ENCODE measurements around the gene KDM4B.

KDM4B gene

DNA sequence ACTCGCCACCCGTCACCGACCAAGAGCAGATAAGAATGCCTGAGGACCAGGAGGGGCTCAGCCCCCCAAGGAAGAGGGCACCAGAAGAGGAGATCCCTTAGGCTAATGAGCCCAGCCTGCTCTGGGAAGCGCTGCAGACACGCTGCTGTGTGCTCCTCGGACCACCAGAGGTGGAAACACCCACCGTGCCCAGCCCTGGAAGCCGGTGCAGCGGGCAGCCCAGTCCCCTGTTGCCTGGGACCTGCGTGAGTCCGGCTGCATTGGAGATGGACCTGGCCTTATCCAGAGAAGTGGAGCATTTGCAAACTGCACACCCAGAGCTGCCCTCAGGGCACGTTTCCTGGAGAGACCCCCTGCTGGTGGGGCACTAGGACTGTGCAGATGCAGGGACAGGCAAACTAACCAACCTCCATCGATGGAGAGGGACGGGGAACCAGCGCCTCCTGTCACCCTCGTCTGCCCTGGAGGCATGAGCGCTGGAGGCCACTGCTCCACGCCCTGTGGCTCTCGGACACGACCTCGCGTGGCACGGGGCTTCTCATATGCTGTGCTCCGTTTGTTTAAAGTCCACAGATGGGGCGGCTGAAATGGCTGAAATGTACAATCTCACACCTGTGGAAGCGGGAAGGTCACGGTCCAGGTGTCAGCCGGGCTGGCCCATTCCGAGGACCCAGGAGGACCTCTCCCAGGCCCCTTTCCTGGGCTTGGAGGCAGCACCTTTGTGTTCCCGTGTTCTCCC lies 153.9 kb downstream of the KDM4B start:
- no peak for DNase-seq (ENCODE audit: low read depth in 3 of 3)

DNA sequence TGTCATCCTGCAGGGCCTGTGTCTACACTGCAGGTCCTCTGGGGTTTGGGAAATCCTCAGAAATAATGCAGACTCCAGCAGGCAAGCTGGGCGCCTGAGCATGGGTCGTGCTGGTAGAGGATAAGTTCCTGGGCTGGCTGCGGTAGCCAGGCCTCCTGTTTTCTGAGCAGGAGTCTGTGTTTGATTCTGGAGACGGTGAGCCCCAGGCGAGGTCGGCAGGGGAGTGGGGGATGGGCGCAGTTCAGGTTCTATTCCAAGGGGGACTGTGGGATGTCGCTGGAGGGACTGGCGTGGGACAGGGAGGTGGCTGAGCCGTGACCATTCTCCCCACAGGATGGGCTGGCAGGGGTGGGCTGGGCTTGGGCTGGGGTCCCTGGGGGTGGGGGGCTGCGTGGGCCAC lies 154.7 kb downstream of the KDM4B start:
- DNase-seq (ENCODE audit: low read depth in 3 of 3), result no peak

DNA sequence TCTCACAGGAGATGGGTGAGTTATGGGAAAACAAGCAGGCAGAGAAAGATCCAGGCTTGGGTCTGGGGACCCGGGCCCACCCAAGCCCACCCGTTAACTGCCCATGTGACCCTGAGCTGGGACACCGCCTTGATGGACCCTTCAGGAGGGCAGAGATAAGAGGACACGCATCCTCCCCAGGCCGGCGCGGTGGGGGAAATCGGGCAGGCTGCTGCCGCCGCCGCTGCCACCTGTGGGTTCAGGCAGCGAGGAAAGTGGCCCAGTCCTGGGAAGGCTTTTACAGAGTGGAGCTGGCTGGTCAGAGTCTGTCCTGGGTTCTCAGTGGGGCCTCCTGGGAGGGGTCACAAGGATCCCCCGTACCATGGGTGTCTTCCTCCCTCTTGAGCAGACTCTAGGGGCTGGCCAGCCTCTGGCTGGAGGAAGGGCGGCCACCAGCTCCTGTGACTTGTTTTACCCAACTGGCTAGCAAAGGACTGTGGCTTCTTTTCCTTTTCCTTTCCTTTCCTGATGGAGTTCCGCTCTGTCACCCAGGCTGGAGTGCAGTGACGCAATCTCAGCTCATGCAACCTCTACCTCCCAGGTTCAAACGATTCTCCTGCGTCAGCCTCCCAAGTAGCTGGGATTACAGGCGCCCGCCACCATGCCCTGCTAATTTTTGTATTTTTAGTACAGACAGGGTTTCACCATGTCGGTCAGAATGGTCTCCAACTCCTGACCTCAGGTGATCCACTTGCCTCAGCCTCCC lies 155.4 kb downstream of the KDM4B start:
- DNase-seq (ENCODE audit: low read depth in 3 of 3), result no peak

DNA sequence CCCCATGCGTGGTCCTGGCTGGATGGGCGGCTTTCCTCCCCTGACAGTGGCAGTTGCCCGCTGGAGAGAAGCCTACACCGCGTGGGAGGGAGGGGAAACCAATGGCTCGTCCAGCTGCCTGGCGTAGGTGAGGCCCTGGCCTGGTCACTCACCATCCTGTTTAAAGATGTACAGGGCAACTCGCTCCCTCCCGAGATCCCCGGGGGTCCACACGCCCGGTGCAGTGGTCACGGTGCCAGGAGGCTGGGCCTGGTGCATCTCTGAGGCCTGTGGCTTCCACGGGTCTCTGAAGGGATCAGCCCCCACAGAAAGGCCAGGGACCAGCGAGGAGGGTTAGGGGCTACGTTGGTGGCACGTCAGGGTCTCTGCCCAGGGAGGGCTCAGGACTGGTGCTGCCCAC lies 156.5 kb downstream of the KDM4B start:
- DNase-seq (ENCODE audit: low read depth in 3 of 3), result no peak

DNA sequence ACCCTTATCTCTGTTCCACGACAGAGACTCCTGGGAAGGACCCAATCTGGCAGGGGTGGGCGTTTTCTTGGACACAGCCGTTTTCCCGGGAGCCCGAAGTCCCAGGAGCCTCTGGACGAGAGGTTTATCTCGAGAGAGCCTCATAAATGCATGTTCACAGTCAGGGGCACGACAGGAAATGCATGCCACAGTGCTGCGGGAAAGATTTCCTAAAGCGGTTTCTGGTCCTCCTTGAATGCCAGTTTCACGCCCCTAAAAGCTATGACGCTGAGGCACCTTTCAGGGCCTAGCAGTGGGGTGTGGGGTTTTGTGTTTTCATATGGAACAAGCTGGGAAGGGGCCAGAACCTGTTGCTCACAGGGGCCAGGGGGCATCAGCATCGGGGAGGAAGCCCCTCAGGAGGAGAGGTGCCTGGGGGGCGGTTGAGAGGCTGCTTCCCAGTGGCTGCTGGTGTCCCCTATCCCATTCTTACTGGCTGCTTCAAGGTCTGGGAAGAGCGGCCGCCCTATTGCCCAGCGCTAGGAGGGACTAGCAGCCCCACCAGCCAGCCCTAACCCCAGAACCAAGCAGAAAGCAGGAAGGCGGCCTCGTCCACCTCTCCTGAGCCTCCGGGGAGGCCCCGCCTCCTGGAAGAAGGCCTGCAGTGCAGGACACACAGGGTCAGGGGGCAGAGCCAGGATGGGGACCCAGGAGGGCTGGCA lies 157.0 kb downstream of the KDM4B start:
- no peak for DNase-seq (ENCODE audit: low read depth in 3 of 3)

DNA sequence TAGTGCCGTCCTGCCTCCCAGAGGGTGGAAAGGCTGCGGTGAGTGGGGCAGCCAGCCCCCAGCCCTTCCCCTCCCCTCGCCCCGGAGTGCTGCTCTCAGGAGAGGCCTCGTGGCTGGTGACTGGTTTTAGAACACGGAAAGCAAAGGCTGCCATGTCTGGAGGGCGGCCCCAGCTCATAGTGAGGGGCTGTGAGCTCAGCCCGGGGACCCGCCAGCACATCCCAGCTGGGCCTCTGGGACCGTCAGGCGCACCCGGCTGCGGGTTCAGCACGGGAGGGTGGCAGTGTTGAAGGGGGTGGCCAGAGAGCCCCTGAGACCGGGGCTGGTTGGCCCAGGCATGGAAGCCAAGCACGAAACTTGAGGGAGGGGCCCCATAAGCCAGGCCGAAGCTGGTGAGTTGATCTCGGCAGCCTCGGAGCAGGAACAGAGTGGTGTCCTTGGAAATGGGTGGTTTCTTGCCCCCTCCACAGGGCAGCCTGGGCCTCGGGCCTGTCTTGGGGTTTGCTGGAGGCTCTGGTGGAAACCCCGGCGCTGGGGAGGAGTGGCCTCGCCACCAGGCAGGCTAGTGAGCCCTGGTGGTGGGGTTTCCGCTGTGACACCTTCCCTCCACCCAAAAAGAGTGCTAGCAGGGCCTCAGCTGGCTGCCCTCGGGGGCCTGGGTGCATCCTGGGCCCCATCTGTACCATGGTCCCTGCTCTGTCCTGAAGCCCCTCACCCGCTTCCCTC lies 157.7 kb downstream of the KDM4B start:
- no peak for DNase-seq (ENCODE audit: low read depth in 3 of 3)

DNA sequence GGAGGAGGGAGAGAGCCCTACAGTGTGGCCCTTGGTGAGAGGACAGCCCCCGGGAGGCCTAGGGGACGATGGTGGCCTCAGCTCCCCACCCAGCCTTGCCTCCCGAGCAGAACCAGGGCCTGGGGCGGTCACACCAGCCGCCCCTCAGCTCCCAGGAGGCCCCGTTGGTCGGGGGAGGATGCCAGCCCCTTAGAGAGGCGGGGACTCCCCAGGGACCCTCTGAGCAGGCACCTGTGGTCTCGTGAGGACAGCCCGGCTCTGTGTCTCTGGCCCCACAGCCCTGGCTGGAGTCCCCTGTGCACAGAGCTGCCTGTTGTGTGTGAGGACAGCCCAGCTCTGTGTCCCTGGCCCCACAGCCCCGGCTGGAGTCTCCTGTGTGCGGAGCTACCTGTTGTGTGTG lies 158.8 kb downstream of the KDM4B start:
- DNase-seq (ENCODE audit: low read depth in 3 of 3), result no peak

DNA sequence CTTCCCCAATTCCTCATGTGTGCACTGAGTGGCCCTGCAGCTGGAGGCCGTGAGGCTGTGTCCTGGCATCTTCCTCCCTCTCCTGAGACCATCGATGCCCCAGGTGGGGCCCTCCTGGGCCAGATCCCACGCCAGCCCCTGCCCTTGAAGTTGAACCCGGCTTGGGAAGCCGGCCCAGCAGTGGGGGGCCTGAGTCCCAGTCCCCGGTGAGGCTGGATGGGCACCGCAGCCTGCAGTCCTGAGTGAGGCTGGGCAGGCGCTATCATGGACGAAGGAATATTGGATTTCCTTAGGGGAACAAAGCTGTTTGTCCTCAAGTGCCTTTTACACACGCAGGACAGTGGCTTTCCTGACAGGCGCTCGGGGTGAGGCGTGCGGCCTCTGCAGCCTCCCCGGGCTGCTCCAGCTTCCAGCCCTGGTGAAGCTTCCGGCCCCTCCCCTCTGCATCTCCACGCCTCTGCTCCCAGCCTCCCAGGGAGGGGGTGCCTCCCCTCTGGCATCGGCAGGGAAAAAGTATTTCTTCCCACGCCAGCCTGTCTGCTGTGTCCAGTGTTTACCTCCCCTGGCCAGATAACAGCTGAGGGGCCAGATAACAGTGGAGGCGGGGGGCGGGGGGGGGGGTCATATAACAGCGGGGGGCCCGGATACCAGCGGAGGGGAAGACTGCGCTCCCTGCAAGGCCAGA lies 159.5 kb downstream of the KDM4B start:
- no peak for DNase-seq (ENCODE audit: low read depth in 3 of 3)

DNA sequence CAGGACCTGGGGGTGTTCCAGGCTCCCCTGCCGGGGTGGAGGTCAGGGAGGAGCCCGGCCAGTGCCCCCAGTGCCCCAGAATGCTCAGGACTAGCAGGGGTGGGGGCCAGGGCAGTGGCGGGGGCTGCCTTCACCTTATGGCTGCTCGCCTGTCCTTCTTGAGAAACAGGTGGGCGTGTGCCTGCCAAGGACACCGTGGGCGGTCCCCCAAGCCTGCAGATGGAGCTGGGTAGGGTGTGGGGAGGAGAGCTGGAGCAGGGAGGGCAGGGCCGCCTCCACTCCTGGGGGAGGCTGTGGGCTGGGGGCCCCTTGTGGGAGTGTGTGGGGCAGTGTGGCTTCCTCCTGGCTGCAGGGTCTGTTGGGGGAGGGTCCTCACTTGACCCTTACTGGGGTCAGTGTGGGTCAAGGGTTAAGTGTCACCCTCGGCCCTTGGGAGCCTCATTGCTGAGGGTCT lies 160.1 kb downstream of the KDM4B start:
- no peak for DNase-seq (ENCODE audit: low read depth in 3 of 3)

DNA sequence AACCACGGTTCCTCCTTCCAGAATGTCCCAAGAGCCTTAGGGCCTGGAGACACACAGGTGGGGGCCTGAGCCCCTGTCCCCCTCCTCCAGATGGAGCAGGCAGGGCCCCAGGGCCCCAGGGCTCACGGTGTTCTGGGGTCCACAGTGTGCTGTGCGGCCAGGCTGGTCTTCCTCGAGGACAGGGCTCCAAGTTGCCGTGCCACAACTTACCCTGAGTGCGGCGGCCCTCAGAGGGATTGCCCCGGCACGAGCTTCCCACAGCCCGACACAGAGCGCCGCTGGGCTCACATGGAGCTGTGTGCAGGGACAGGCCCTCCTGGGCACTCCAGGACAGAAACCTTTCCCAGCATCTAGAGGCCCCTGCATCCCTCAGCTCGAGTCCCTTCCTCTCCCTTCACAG lies 160.8 kb downstream of the KDM4B start:
- DNase-seq (ENCODE audit: low read depth in 3 of 3), result no peak

DNA sequence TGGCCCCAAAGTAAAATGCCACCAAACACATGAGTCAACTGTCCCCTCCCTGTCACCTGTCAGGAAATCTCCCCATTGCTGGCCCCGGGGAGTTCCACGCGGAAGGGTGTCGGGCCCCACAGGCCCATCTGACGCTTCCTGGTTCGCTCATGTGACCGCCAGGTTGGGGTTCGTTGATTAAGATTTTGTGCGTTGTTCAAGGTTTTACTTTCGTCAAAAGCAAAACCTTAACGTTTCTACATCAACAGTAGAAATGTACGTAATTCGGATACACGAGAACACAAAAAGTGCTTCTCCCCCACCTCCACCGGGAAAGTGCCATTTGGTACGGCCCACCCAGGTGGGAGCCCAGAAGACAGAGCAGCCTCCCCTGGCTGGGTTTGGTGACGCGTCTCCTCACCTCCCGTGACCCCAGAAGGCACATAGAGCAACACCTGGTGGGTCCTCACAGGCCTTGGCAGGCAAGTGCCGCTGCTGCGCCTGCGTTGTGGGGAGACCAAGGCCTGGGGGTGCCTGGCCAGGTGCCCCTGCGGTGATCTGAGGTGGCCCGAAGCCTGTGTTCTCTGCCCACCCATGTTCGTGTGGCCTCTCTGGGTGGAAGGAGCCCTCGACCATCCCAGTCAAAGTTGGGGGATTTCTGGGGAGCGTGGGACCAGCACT lies 161.6 kb downstream of the KDM4B start:
- DNase-seq (ENCODE audit: low read depth in 3 of 3), result peak in 2 of 3 experiments; percentile 11 to 22

DNA sequence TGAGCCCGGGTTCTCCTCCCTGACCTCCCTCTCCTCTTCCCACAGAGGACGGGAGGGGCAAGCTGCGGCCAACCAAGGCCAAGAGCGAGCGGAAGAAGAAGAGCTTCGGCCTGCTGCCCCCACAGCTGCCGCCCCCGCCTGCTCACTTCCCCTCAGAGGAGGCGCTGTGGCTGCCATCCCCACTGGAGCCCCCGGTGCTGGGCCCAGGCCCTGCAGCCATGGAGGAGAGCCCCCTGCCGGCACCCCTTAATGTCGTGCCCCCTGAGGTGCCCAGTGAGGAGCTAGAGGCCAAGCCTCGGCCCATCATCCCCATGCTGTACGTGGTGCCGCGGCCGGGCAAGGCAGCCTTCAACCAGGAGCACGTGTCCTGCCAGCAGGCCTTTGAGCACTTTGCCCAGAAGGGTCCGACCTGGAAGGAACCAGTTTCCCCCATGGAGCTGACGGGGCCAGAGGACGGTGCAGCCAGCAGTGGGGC lies 162.2 kb downstream of the KDM4B start:
- no peak for DNase-seq (ENCODE audit: low read depth in 3 of 3)

DNA sequence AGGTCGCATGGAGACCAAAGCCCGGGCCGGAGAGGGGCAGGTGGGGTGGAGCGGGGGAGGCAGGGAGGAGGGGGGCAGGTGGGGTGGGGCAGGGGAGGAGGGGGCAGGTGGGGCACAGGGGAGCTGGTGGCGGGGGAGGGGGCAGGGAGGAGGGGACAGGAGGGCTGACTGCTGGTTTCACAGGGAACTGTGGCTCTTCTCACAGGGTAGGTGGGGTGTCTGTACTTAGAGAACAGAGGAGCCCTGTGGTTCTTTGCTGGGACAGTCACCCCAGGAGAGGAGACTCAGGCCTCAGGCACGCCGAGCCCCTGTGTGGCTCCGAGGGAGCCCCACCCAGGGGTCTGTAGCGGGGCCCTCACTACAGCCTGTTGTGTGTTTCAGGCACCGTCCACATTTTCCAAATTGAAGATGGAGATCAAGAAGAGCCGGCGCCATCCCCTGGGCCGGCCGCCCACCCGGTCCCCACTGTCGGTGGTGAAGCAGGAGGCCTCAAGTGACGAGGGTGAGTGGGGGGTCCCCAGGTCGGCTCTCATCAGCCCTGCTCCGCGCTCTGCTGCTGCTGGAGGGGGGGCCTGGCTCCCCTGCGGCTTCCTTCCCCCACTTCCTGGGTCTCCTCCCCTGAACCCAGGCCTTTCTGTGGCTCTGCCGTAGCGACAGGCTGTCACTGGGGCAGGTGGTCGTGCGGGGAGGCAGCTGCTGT lies 162.7 kb downstream of the KDM4B start:
- no peak for DNase-seq (ENCODE audit: low read depth in 3 of 3)

DNA sequence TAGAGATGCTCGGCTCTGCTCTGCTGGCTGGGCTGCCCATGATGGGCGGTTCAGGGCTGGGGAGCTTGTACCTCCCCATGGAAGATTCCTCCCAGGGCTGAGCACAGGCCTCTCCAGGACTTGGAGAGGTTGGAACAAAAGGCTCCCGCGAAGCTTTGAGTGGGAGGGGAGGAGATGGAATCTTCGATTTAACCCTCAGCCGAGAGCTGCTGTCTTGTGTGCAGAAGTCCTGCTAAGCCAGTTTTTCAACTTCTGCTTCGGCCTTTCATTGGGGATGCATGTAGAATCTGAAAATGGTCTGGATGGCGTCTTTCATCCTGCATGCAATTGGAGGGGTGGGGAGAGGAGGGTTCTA lies 163.3 kb downstream of the KDM4B start:
- no peak for DNase-seq (ENCODE audit: low read depth in 3 of 3)

DNA sequence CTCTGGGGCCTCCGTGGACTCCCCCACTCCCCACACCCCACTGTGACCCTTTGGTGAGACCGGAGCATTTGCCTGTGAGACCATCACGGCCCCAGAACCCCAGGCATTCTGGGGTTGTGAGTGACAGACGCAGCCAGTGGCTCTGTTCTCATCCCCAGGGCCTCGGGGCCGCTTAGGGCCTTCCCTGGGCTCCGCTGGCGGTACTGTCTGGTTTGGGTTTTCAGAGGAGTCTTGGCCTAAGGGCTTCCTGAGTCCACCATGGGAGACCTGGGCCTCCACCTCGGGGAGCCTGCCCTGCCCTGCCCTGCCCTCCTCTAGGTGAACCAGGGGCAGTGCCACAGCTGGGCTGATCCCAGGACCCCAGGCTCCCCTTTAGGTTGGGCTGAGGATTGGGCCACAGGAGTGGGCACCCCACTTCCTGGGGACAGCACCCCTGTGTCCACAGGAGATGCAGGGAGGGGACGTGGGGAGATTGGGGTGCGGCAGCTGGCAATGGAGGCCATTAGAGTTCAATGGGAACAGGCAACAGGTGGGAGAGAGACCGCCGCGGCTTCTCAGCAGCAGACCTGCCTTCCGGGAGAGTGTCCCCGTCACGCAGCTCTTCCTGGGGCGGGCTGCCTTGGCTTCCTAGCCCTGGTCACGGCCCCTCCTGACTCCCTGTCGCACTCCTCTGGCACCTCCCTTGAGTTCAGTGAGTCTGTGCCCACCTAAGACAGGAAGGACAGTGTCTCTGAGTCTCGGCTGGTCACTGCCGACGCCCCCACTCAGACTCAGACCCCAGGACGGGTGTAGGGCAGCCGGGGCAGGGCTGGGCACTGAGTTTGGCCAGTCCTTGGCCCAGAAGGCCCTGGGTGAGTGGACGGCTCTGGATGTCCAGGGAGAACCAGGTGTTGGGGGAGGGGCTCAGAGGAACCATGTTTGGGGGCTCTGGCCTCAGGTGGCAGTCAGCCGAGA lies 164.1 kb downstream of the KDM4B start:
- DNase-seq (ENCODE audit: low read depth in 3 of 3), result no peak

DNA sequence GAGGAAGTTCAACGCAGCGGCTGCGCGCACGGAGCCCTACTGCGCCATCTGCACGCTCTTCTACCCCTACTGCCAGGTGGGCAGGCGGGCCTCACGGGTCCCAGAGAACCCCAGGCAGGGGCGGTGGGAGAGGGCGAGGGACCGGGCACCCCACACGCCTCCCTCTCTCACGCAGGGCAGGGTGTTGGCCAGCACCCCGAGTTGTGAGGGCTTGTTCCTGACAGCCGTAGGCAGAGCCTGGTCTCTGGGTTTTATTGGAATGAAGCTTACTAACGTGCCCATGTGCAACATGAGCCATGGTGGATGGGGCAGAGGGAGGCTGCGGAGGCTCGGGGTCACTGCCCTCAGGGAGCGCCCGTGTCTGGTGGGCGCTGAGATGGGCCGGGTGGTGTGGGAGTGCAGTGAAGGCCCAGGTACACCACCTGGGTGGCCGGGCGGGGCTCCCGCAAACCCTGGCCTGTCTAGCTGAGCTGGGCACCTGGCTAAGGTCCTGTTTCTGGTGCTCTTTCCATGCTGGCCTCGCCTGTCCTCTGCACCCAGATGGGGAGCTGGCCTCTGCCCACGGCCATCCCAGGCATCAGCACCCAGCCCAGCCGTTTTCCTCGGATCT lies 165.2 kb downstream of the KDM4B start:
- no peak for DNase-seq (ENCODE audit: low read depth in 3 of 3)

DNA sequence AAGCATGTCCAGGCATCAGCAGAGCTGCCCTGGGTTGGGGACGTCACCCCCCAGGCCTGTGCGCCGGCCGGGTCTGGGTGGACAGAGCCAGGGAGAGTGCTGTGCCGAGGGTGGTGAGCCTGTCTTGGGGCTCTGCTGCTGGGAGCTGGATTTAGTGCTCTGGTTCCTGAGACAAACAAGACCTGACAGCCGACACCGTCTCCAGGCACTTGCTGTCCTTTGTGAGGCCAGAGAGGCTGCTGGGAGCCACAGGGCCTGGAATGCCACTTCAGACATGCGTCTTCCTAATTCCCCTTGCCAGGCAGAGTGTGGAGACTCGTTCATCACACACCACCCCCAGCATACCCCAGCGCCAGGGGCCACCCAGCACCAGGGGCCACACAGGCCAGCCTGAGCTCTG lies 165.8 kb downstream of the KDM4B start:
- no peak for DNase-seq (ENCODE audit: low read depth in 3 of 3)

DNA sequence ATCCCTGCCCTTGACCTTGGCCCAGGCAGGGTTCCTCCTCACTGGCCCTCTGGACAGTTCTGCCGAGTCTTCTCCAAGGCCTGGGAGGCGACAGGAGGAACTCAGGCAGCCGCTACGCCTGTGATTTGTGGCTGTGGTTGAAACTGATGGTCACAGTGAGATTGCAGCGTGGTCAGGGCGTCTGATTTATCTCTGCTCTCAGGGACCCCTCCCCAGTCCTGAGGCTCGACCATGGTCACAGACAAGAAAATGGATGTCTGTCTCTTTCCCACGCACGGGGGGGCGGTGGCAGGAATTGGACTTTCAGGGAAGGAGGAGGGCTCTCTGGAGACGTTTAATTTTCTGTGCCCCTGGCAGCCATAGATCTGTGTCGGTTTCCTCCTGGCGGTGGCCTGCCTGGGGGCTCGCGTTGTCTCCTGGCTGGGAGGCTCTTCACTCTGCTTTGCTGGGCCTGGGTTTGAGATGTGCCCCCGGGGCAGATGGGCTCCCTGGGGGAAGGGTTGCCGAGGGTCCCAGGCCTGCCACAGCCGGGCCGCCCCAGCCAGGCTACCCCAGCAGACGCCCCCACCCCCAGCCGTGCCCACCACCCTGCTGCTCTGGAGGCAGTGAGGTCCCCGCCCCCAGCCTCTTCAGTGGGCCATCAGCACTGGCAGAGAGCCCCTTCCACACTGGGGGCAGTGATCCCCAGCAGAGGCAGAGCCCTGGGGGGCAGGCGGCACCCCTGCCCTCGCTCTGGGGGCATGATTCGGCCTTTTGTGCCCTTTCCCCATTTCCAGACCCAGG lies 167.4 kb downstream of the KDM4B start:
- no peak for DNase-seq (ENCODE audit: low read depth in 3 of 3)
